ENCODE data around the gene EEF1A2.
"Not testable (repeated sequence)": the region's sequence is repeated elsewhere in the genome, so short reads cannot be mapped to it uniquely, and the experiment has no call there.

The EEF1A2 gene

GRCh38 chr20:63484651-63485403 lies 14.1 kb downstream of the EEF1A2 start:
- no peak for DNase-seq (ENCODE audit: low read depth)

GRCh38 chr20:63484236-63484635 lies 14.6 kb downstream of the EEF1A2 start:
- no peak for DNase-seq (ENCODE audit: low read depth)

- DNase-seq (ENCODE audit: low read depth) = no peak
These were observed 15.0 kb downstream of the EEF1A2 start for GRCh38 chr20:63483834-63484233.

GRCh38 chr20:63482021-63482587 lies 16.8 kb downstream of the EEF1A2 start:
- no peak for DNase-seq (ENCODE audit: low read depth)

GRCh38 chr20:63481503-63481902 lies 17.4 kb downstream of the EEF1A2 start:
- DNase-seq (ENCODE audit: low read depth) = no peak

GRCh38 chr20:63479695-63480419 lies 19.0 kb downstream of the EEF1A2 start:
- not testable (repeated sequence) for DNase-seq (ENCODE audit: low read depth)

- DNase-seq (ENCODE audit: low read depth) = no peak
These were observed 20.3 kb downstream of the EEF1A2 start for GRCh38 chr20:63478346-63479302.

GRCh38 chr20:63477944-63478343 lies 20.9 kb downstream of the EEF1A2 start:
- no peak for DNase-seq (ENCODE audit: low read depth)

- DNase-seq (ENCODE audit: low read depth) = no peak
These were observed 21.7 kb downstream of the EEF1A2 start for GRCh38 chr20:63477061-63477616.

- DNase-seq (ENCODE audit: low read depth) = no peak
These were observed 23.7 kb downstream of the EEF1A2 start for GRCh38 chr20:63475209-63475608.

GRCh38 chr20:63473555-63474449 lies 25.1 kb downstream of the EEF1A2 start:
- DNase-seq (ENCODE audit: low read depth) = no peak

- DNase-seq (ENCODE audit: low read depth) = no peak
These were observed 26.0 kb downstream of the EEF1A2 start for GRCh38 chr20:63472862-63473390.

- DNase-seq (ENCODE audit: low read depth) = no peak
These were observed 26.7 kb downstream of the EEF1A2 start, which contains the start of gene KCNQ2 for GRCh38 chr20:63471981-63472831. KCNQ2 (minus strand) TSS chr20:63472655; CDS start chr20:63472463, 192 bp downstream.

GRCh38 chr20:63471717-63471980 lies 27.2 kb downstream of the EEF1A2 start:
- no peak for DNase-seq (ENCODE audit: low read depth)

GRCh38 chr20:63471002-63471716 lies 27.7 kb downstream of the EEF1A2 start:
- no peak for DNase-seq (ENCODE audit: low read depth)

GRCh38 chr20:63470410-63470809 lies 28.5 kb downstream of the EEF1A2 start:
- no peak for DNase-seq (ENCODE audit: low read depth)

- no peak for DNase-seq (ENCODE audit: low read depth)
These were observed 29.2 kb downstream of the EEF1A2 start for GRCh38 chr20:63469713-63470101.

GRCh38 chr20:63469019-63469712 lies 29.7 kb downstream of the EEF1A2 start:
- DNase-seq (ENCODE audit: low read depth) = no peak
